Heart right ventricle (tissue), 16 donors: ENCODE measurements around the gene BARHL1. TPM values are rescaled to one million over a fixed set of nuclear protein-coding genes. Genes with fewer than 3 reads are reported as not detected.

Experiments
- ATAC-seq, 8 donors: fragments of 200-7000 bp; cut with Tn5 transposase; one replicate each; pipeline ENCODE4 v1.9.1; 2020; ENCODE audit warnings: mild to moderate bottlenecking in 8 of 8, moderate library complexity in 8 of 8, moderate number of reproducible peaks in 1 of 8
- DNase-seq, 2 donors: peaks; one replicate each; pipeline ENCODE4 v3.0.0-alpha.2; 2020
- H3K27ac ChIP-seq, 10 donors: fragments of 200-600 bp; sonication (generic) in 2 of 10; one replicate each; pipeline versions ENCODE4 v1.5.0 to v1.8.0; 2020 to 2022; ENCODE audit warnings: mild to moderate bottlenecking in 3 of 10
- H3K27me3 ChIP-seq, 7 donors: fragments of 200-600 bp; one replicate each; pipeline ENCODE4 v1.8.0; 2021 to 2022; ENCODE audit warnings: mild to moderate bottlenecking in 2 of 7
- H3K36me3 ChIP-seq, 9 donors: fragments of 200-600 bp; sonication (generic) in 1 of 9; one replicate each; pipeline versions ENCODE4 v1.5.0 to v1.8.0; 2020 to 2022; ENCODE audit warnings: mild to moderate bottlenecking in 2 of 9
- H3K4me1 ChIP-seq, 9 donors: fragments of 200-600 bp; sonication (generic) in 1 of 9; one replicate each; pipeline versions ENCODE4 v1.5.0 to v1.8.0; 2020 to 2022; ENCODE audit warnings: mild to moderate bottlenecking in 4 of 9
- H3K4me3 ChIP-seq, 10 donors: fragments of 200-600 bp; sonication (generic) in 2 of 10; one replicate each; pipeline versions ENCODE4 v1.5.0 to v1.8.0; 2020 to 2022; ENCODE audit warnings: mild to moderate bottlenecking in 7 of 10, moderate library complexity in 2 of 10
- H3K9me3 ChIP-seq, 11 donors: fragments of 200-600 bp in 10 of 11; sonication (generic) in 2 of 11; one replicate each; pipeline versions ENCODE4 v1.5.0 to v1.8.0; 2013 to 2022; ENCODE audit warnings: mild to moderate bottlenecking in 2 of 11, control low read depth in 1 of 11, moderate library complexity in 1 of 11
- CTCF ChIP-seq, 9 donors: fragments of 200-600 bp; sonication (generic) in 2 of 9; IDR thresholded peaks; one replicate each; pipeline versions ENCODE4 v1.5.0 to v1.8.0; 2021 to 2022; ENCODE audit warnings: antibody characterized with exemption in 9 of 9, mild to moderate bottlenecking in 5 of 9, moderate library complexity in 1 of 9
- WGBS, 2 donors: extraction: QIAGEN DNeasy Blood & Tissue Kit; methylation state at CpG; one replicate each; pipeline ENCODE4 v1.1.7; 2013; ENCODE audit warnings: inconsistent platforms in 1 of 2; 5-methylcytosine and 5-hydroxymethylcytosine counted together
- intact Hi-C, 10 donors: fragments of 100-400 bp; cut with DNase I; formaldehyde crosslinking; loops; one replicate each; pipeline versions ENCODE4 v1.11.1 to v1.14.2; 2022
- polyA plus RNA-seq, 2 donors: library from polyadenylated mRNA; stranded (reverse); fragments of 200-250 nt; gene quantifications; one replicate each; pipeline ENCODE4 v1.2.3, GENCODE V29; 2013
- total RNA-seq, 10 donors: library from RNA; stranded (reverse); fragmentation: NEBNext Ultra II Directional in 3 of 10; extraction: Animal tissue kit (Norgen Biotek cat#: 25700) in 3 of 10; gene quantifications; one replicate each; pipeline versions ENCODE4 v1.2.1 to v1.2.4, GENCODE V29; 2021 to 2023
- donor health status: Arrhythmogenic right ventricular cardiomyopathy.
- donor health status: ischemic (EF 13 %, LVEDD 7.1; RV severe dilation, severe dysfunction).
- donor health status: healthy with polysubstance abuse.
- donor health status: DM: no; HTN: yes; CAD: no.
- donor health status: DM: no; HTN: no; CAD: no.
- donor health status: ischemic (EF 25% LVEDD 6.9; RV normal size, moderate dysfunction).
- donor health status: ischemic (EF 25% LVEDD 5.7; RV mildly dilated, moderate dysfunction).
- donor health status: healthy.
- donor health status: DM: yes; HTN: yes; CAD: no.
- donor health status: Ischemic cardiomyopathy.
- donor health status: ischemic (EF 35%, LVEDD 5.7; RV mildly dilated, moderate dysfunction).
- donor health status: nonischemic (EF 11% LVEDD 7.7; RV severe dilation, severe dysfunction).
- donor health status: DM: yes; HTN: yes; CAD: no.
- donor health status: PGD.
- donor health status: ischemic (EF 29% LVEDD 5.4; RV normal size, mild dysfunction).
- donor health status: nonischemic (EF 23%, LVEDD 6.1; RV moderate dilation, normal function).

The BARHL1 gene
- total and polyA plus RNA-seq, 12 donors, result not detected

GRCh38 chr9:132547052-132547431 lies 35.4 kb upstream of the BARHL1 start:
- DNase-seq (no peak), ATAC-seq (no peak)
- intact Hi-C loops, result no loop called here
- 83 to 84% methylated on average over 7 of the region's 7 CpGs for WGBS, 2 donors
- H3K9me3 ChIP-seq, result no peaks in the 10 kb centered on the region
- no peak overlapping the region for H3K4me3 ChIP-seq
- TF ChIP-seq CTCF (IDR thresholded peaks at IDR 0.05), result no peak
- peaks cover 0 to 22% (median 10%) of the 10 kb centered on the region in 7 donors for H3K27me3 ChIP-seq
- H3K36me3 ChIP-seq, result no peaks in the 10 kb centered on the region
- no peak overlapping the region for H3K27ac ChIP-seq
- H3K4me1 ChIP-seq, result peaks cover 0 to 9% (median 4%) of the 10 kb centered on the region in 9 donors

GRCh38 chr9:132547436-132547835 lies 35.0 kb upstream of the BARHL1 start:
- peaks cover 0 to 22% (median 10%) of the 10 kb centered on the region in 7 donors for H3K27me3 ChIP-seq
- DNase-seq (no peak), ATAC-seq (no peak)
- H3K27ac ChIP-seq, result no peak overlapping the region
- no peaks in the 10 kb centered on the region for H3K9me3 ChIP-seq
- H3K36me3 ChIP-seq, result no peaks in the 10 kb centered on the region
- H3K4me3 ChIP-seq, result no peak overlapping the region
- H3K4me1 ChIP-seq, result peaks cover 0 to 9% (median 4%) of the 10 kb centered on the region in 9 donors
- intact Hi-C loops, result no loop called here
- no peak for TF ChIP-seq CTCF (IDR thresholded peaks at IDR 0.05)
- 85 to 88% methylated on average over 13 of the region's 13 CpGs for WGBS, 2 donors

- H3K4me3 ChIP-seq, result no peak overlapping the region
Observed at GRCh38 chr9:132547976-132548730, 34.3 kb upstream of the BARHL1 start.

More at GRCh38 chr9:132547976-132548730, 34.3 kb upstream of the BARHL1 start:
- ATAC-seq (no peak), DNase-seq (no peak)
- 84 to 85% methylated on average over 21 of the region's 21 CpGs for WGBS, 2 donors
- intact Hi-C loops, result no loop called here
- no peaks in the 10 kb centered on the region for H3K36me3 ChIP-seq
- TF ChIP-seq CTCF (IDR thresholded peaks at IDR 0.05), result no peak
- H3K27me3 ChIP-seq, result peaks cover 0 to 26% (median 10%) of the 10 kb centered on the region in 7 donors
- H3K9me3 ChIP-seq, result no peaks in the 10 kb centered on the region
- no peak overlapping the region for H3K27ac ChIP-seq
- H3K4me1 ChIP-seq, result peaks cover 0 to 9% (median 4%) of the 10 kb centered on the region in 9 donors
